ENCODE measurements around the gene DENND1B.

The DENND1B gene

DNA sequence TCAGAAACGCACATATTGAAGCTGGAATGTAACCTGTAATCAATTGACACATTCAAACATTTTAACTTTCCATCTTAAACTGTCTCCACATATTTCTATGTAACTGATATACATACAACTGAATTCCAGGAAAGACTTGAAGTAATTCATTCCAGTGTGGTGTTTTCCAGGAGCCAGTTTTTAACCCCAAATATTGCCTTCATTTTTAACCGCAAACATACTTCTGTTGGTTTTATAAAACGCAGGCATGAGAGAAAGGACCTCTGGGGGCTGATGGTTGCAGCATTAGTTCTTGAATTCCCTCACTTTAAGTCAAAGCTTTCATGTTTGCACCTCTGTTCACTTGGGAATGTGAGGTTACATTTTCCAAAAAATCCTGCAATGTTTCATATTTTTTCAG is 303.1 kb downstream of the DENND1B start:
- TF ChIP-seq EZH2phosphoT487 (IDR thresholded peaks at IDR 0.05; ENCODE audit: borderline replicate concordance) (no peak), CTCF (conservative IDR thresholded peaks at IDR 0.05; ENCODE audit: low read length) (no peak)
- Histone ChIP-seq H3K9me2 (replicated peaks; ENCODE audit: low read depth, low read length) (no peaks in the 10 kb centered on the region), H4K20me1 (ENCODE audit: insufficient read depth, low read length, poor library complexity, severe bottlenecking) (no peaks in the 10 kb centered on the region), H3K4me3 (ENCODE audit: low read length, poor library complexity, severe bottlenecking) (no peak overlapping the region), H3K79me2 (ENCODE audit: insufficient read depth, low read length) (no peaks in the 10 kb centered on the region), H3K9ac (ENCODE audit: low read depth, low read length, poor library complexity, severe bottlenecking) (no peak overlapping the region), H3K4me1 (ENCODE audit: insufficient read depth, low read length, poor library complexity, severe bottlenecking) (peaks cover 41% of the 10 kb centered on the region), H3K27me3 (ENCODE audit: insufficient read depth, low read length, poor library complexity, severe bottlenecking) (no peaks in the 10 kb centered on the region), H2AFZ (ENCODE audit: low read length) (no peak overlapping the region), H3K9me3 (ENCODE audit: insufficient read depth, low read depth, low read length) (no peaks in the 10 kb centered on the region), H3K4me2 (ENCODE audit: low read depth, low read length, poor library complexity, severe bottlenecking) (no peak overlapping the region), H3F3A (ENCODE audit: low read depth) (no peaks in the 10 kb centered on the region), H3K36me3 (ENCODE audit: insufficient read depth, low read length) (no peaks in the 10 kb centered on the region)

DNA sequence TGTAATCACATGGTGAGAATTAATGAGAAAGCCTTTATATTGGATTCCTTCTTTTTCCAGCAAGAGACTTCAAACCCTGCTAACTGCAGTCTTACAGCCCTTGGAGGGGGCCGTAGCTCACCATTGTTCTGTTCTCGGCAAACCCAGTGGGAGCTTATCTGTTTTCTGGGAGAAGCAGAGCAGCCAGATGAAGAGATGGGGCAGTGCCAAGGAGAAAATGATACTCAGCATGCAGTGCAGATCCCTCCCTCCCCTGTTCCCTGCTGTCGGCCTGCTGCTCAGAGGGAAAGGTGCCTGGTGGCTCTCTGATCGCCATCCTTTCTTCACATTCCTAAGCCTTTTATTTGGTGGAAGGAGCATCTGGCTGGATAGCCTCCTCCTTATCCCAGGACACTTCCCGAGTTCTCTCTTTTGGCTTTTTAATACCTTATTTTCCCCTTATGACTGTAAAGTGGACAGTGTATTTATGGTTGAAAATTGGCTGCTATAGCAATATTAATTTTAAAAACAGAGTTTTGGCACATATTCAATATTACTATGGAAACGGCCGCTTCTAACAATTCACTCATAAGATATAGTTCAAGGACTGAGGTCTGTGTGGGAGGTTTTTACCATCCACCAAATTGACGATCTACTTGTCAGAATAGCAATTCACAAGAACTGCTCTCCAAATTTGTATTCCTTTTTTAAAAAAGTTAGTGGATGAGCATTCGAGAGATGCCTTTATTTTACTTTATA is 303.9 kb downstream of the DENND1B start:
- no peak overlapping the region for H3K4me2 ChIP-seq (ENCODE audit: low read depth, low read length, poor library complexity, severe bottlenecking)
- no peaks in the 10 kb centered on the region for H3K79me2 ChIP-seq (ENCODE audit: insufficient read depth, low read length)
- peaks cover 3% of the 10 kb centered on the region; the same call in 1 of the 2 replicates for H3F3A ChIP-seq (ENCODE audit: low read depth)

DNA sequence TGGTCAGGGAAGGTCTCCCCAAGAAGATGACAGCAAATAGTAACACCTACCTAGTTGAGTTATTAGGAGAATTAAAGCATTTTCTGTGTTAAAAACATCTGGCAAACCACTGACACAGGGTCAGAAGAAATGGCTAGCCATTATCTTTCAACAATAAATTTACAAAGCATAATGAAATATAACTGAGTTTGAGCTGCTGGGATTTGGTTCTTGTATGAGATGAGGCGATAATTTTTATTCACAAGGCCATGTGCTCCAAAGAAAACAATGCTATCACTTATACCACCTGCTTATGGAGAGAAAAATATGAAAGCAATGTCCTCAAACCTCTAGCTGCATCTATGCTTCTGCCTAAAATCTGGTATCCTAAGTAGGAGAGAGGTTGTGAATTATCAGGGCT is 304.9 kb downstream of the DENND1B start:
- peak overlapping the region; percentile 15 for H3K4me3 ChIP-seq (ENCODE audit: low read length, poor library complexity, severe bottlenecking)
- no peaks in the 10 kb centered on the region for H3K27me3 ChIP-seq (ENCODE audit: insufficient read depth, low read length, poor library complexity, severe bottlenecking)
- H4K20me1 ChIP-seq (ENCODE audit: insufficient read depth, low read length, poor library complexity, severe bottlenecking) = no peaks in the 10 kb centered on the region

More for the DNA sequence above, 303.9 kb downstream of the DENND1B start:
- Histone ChIP-seq H4K20me1 (ENCODE audit: insufficient read depth, low read length, poor library complexity, severe bottlenecking) (no peaks in the 10 kb centered on the region), H2AFZ (ENCODE audit: low read length) (no peak overlapping the region), H3K27me3 (ENCODE audit: insufficient read depth, low read length, poor library complexity, severe bottlenecking) (no peaks in the 10 kb centered on the region), H3K9me2 (replicated peaks; ENCODE audit: low read depth, low read length) (no peaks in the 10 kb centered on the region), H3K9me3 (ENCODE audit: insufficient read depth, low read depth, low read length) (no peaks in the 10 kb centered on the region), H3K36me3 (ENCODE audit: insufficient read depth, low read length) (no peaks in the 10 kb centered on the region), H3K4me1 (ENCODE audit: insufficient read depth, low read length, poor library complexity, severe bottlenecking) (peaks cover 48% of the 10 kb centered on the region), H3K9ac (ENCODE audit: low read depth, low read length, poor library complexity, severe bottlenecking) (no peak overlapping the region), H3K4me3 (ENCODE audit: low read length, poor library complexity, severe bottlenecking) (no peak overlapping the region)
- TF ChIP-seq EZH2phosphoT487 (IDR thresholded peaks at IDR 0.05; ENCODE audit: borderline replicate concordance) (no peak), CTCF (conservative IDR thresholded peaks at IDR 0.05; ENCODE audit: low read length) (no peak)

More for the DNA sequence above, 304.9 kb downstream of the DENND1B start:
- H3K9ac ChIP-seq (ENCODE audit: low read depth, low read length, poor library complexity, severe bottlenecking) = no peak overlapping the region
- H3K36me3 ChIP-seq (ENCODE audit: insufficient read depth, low read length) = no peaks in the 10 kb centered on the region
- H2AFZ ChIP-seq (ENCODE audit: low read length) = peak overlapping the region; percentile 47
- H3K4me1 ChIP-seq (ENCODE audit: insufficient read depth, low read length, poor library complexity, severe bottlenecking) = peaks cover 59% of the 10 kb centered on the region
- H3K79me2 ChIP-seq (ENCODE audit: insufficient read depth, low read length) = no peaks in the 10 kb centered on the region
- peaks cover 3% of the 10 kb centered on the region; the same call in 1 of the 2 replicates for H3F3A ChIP-seq (ENCODE audit: low read depth)
- TF ChIP-seq EZH2phosphoT487 (IDR thresholded peaks at IDR 0.05; ENCODE audit: borderline replicate concordance) (no peak), CTCF (conservative IDR thresholded peaks at IDR 0.05; ENCODE audit: low read length) (no peak)
- H3K4me2 ChIP-seq (ENCODE audit: low read depth, low read length, poor library complexity, severe bottlenecking) = peak overlapping the region; percentile 43
- no peaks in the 10 kb centered on the region for H3K9me3 ChIP-seq (ENCODE audit: insufficient read depth, low read depth, low read length)
- H3K9me2 ChIP-seq (replicated peaks; ENCODE audit: low read depth, low read length) = no peaks in the 10 kb centered on the region
